Fibroblast of lung (primary cell): ENCODE measurements around the gene DZIP1L. TPM values are rescaled to one million over a fixed set of nuclear protein-coding genes. Genes with fewer than 3 reads are reported as not detected.
"Not testable (repeated sequence)": the region's sequence is repeated elsewhere in the genome, so short reads cannot be mapped to it uniquely, and the experiment has no call there.

Experiments
- DNase-seq, 2 donors: peaks; one replicate each; pipeline versions ENCODE4 v3.0.0 to v3.0.0-alpha.2; 2010; ENCODE audit warnings: low read depth in 2 of 2
- H2AFZ ChIP-seq: 2 replicates; pipeline ENCODE4 v1.5.1; 2012; ENCODE audit warnings: low read length, control low read depth, inconsistent platforms
- H3K27ac ChIP-seq: 2 replicates; pipeline ENCODE4 v1.5.1; 2011; ENCODE audit warnings: low read length, control low read depth; ENCODE audit not compliant: insufficient read depth
- H3K27me3 ChIP-seq: 2 replicates; pipeline ENCODE4 v1.5.1; 2011; ENCODE audit warnings: mild to moderate bottlenecking, low read length; ENCODE audit not compliant: control insufficient read depth, insufficient read depth
- H3K36me3 ChIP-seq: 2 replicates; pipeline ENCODE4 v1.5.1; 2011; ENCODE audit warnings: low read length; ENCODE audit not compliant: control insufficient read depth, insufficient read depth
- H3K4me1 ChIP-seq: 2 replicates; pipeline ENCODE4 v1.5.1; 2011; ENCODE audit warnings: low read length; ENCODE audit not compliant: control insufficient read depth, insufficient read depth; ENCODE audit errors: extremely low read depth
- H3K4me2 ChIP-seq: 2 replicates; pipeline ENCODE4 v1.5.1; 2011; ENCODE audit warnings: low read length, control low read depth; ENCODE audit not compliant: insufficient read depth; ENCODE audit errors: extremely low read depth
- H3K4me3 ChIP-seq, 4 experiments: fragments of 200-600 bp in 1 of 4; sonication (generic) in 1 of 4; replicated peaks in 1 of 4; 2 replicates each; pipeline ENCODE4 v1.5.1; 2011 to 2016; ENCODE audit warnings: low read length in 4 of 4, low read depth in 3 of 4, mild to moderate bottlenecking in 3 of 4, control low read depth in 2 of 4, inconsistent platforms in 1 of 4, mixed read lengths in 1 of 4; ENCODE audit not compliant: insufficient read depth in 1 of 4; ENCODE audit errors: control extremely low read depth in 1 of 4
- H3K79me2 ChIP-seq: 2 replicates; pipeline ENCODE4 v1.5.1; 2012; ENCODE audit warnings: mild to moderate bottlenecking, low read length, inconsistent platforms; ENCODE audit not compliant: control insufficient read depth, insufficient read depth
- H3K9ac ChIP-seq: 2 replicates; pipeline ENCODE4 v1.5.1; 2011; ENCODE audit warnings: mild to moderate bottlenecking, low read length, control low read depth; ENCODE audit not compliant: insufficient read depth
- H3K9me3 ChIP-seq: 2 replicates; pipeline ENCODE4 v1.5.1; 2012; ENCODE audit warnings: low read depth, low read length; ENCODE audit not compliant: control insufficient read depth, insufficient read depth
- H4K20me1 ChIP-seq: 2 replicates; pipeline ENCODE4 v1.5.1; 2011; ENCODE audit warnings: low read length; ENCODE audit not compliant: control insufficient read depth, insufficient read depth; ENCODE audit errors: extremely low read depth
- CTCF ChIP-seq, 2 donors: IDR thresholded peaks in 1 of 2; conservative IDR thresholded peaks in 1 of 2; 1 replicate in 1 of 2; 2 replicates in 1 of 2; pipeline ENCODE4 v1.5.1; 2011 to 2012; ENCODE audit warnings: low read length in 2 of 2, control low read depth in 1 of 2, inconsistent platforms in 1 of 2, low read depth in 1 of 2, mild to moderate bottlenecking in 1 of 2
- EZH2 ChIP-seq: IDR thresholded peaks from 2 replicates; pipeline ENCODE4 v1.5.1; 2012; ENCODE audit warnings: low read length, control low read depth, mild to moderate bottlenecking; ENCODE audit errors: missing control alignments
- polyA plus RNA-seq, 2 donors: library from polyadenylated mRNA; depleted of rRNA in 1 of 2; stranded (reverse) in 1 of 2; unstranded in 1 of 2; fragments of >200 nt; gene quantifications; 2 replicates each; pipeline ENCODE4 v1.2.1, GENCODE V29; 2011 to 2012; ENCODE audit warnings: missing spikeins in 1 of 2
- total RNA-seq: library from RNA; depleted of rRNA; stranded (reverse); fragments of >200 nt; gene quantifications from 2 replicates; pipeline ENCODE4 v1.2.1, GENCODE V29; 2014

The DZIP1L gene
- total and polyA plus RNA-seq, 2 donors (not counting 1 experiment from before 2014, with no cell fraction given), result 8.9 to 22.6 TPM

- Histone ChIP-seq H3K27me3 (no peaks in the 10 kb centered on the region), H3K36me3 (peaks cover 6% of the 10 kb centered on the region), H3K9ac (no peak overlapping the region), H3K4me1 (peaks cover 2% of the 10 kb centered on the region), H3K4me3 (no peak overlapping the region), H2AFZ (no peak overlapping the region), H4K20me1 (no peaks in the 10 kb centered on the region), H3K27ac (no peak overlapping the region), H3K9me3 (no peaks in the 10 kb centered on the region), H3K4me2 (no peak overlapping the region), H3K79me2 (no peaks in the 10 kb centered on the region)
- TF ChIP-seq EZH2 (no peak), CTCF (conservative IDR thresholded peaks at IDR 0.05 in 1 of 2, IDR thresholded peaks at IDR 0.05 in 1 of 2; ENCODE audit: low read depth in 1 of 2, low read length in 2 of 2) (no peak)
- peak in 1 of 2 donors; percentile 54 for DNase-seq
Measured at GRCh38 chr3:138093721-138094120, 21.7 kb downstream of the DZIP1L start.

- Histone ChIP-seq H3K9me3 (no peaks in the 10 kb centered on the region), H3K79me2 (no peaks in the 10 kb centered on the region), H3K27me3 (no peaks in the 10 kb centered on the region), H3K4me3 (no peak overlapping the region), H4K20me1 (no peaks in the 10 kb centered on the region), H3K9ac (no peak overlapping the region), H3K4me2 (no peak overlapping the region), H3K4me1 (peaks cover 2% of the 10 kb centered on the region), H2AFZ (no peak overlapping the region), H3K36me3 (no peaks in the 10 kb centered on the region), H3K27ac (no peak overlapping the region)
- no peak for TF ChIP-seq CTCF (conservative IDR thresholded peaks at IDR 0.05 in 1 of 2, IDR thresholded peaks at IDR 0.05 in 1 of 2; ENCODE audit: low read depth in 1 of 2, low read length in 2 of 2)
- TF ChIP-seq EZH2, result no peak
- DNase-seq, result peak; percentile 20 to 70
Measured at GRCh38 chr3:138092023-138092422, 23.4 kb downstream of the DZIP1L start.

- Histone ChIP-seq H3K4me2 (no peak overlapping the region), H2AFZ (no peak overlapping the region), H3K79me2 (no peaks in the 10 kb centered on the region), H3K36me3 (peaks cover 5% of the 10 kb centered on the region), H3K27me3 (no peaks in the 10 kb centered on the region), H3K4me3 (no peak overlapping the region), H3K27ac (no peak overlapping the region), H3K9me3 (no peaks in the 10 kb centered on the region), H3K9ac (no peak overlapping the region), H4K20me1 (no peaks in the 10 kb centered on the region), H3K4me1 (peaks cover 2% of the 10 kb centered on the region)
- TF ChIP-seq CTCF (conservative IDR thresholded peaks at IDR 0.05 in 1 of 2, IDR thresholded peaks at IDR 0.05 in 1 of 2; ENCODE audit: low read depth in 1 of 2, low read length in 2 of 2), result no peak
- TF ChIP-seq EZH2, result no peak
- DNase-seq, result peak; percentile 34 to 64
Measured at GRCh38 chr3:138089091-138089490, 26.3 kb downstream of the DZIP1L start.

GRCh38 chr3:138085745-138086144 is 29.7 kb downstream of the DZIP1L start:
- H3K9ac ChIP-seq, H2AFZ ChIP-seq, H3K4me2 ChIP-seq, H3K4me3 ChIP-seq, H3K27me3 ChIP-seq, H3K9me3 ChIP-seq, DNase-seq, H3K79me2 ChIP-seq, H4K20me1 ChIP-seq, H3K27ac ChIP-seq: not testable (repeated sequence)
- Histone ChIP-seq H3K4me1 (peaks cover 25% of the 10 kb centered on the region), H3K36me3 (peaks cover 14% of the 10 kb centered on the region)
